HL-60 (cell line): ENCODE data around the gene ZBTB40.

Experiments used
- DNase-seq, 2 experiments: peaks; one replicate each; pipeline ENCODE4 v3.0.0-alpha.2; 2010 to 2020; ENCODE audit warnings: low read depth in 1 of 2, low spot score in 1 of 2
- H3K27ac ChIP-seq: fragments of 250-450 bp; sonication (Bioruptor Pico); replicated peaks from 2 replicates; pipeline ENCODE4 v1.5.1; 2020; ENCODE audit warnings: mild to moderate bottlenecking, moderate library complexity
- H3K27me3 ChIP-seq: fragments of 250-450 bp; sonication (Bioruptor Pico); 2 replicates; pipeline ENCODE4 v1.5.1; 2021; ENCODE audit warnings: mild to moderate bottlenecking, moderate library complexity; ENCODE audit not compliant: insufficient read depth, poor library complexity, severe bottlenecking
- H3K4me3 ChIP-seq: replicated peaks from 2 replicates; pipeline ENCODE4 v1.5.1; 2011; ENCODE audit warnings: mild to moderate bottlenecking, control low read depth, low read length; ENCODE audit not compliant: insufficient read depth
- CTCF ChIP-seq: IDR thresholded peaks from one replicate; pipeline ENCODE4 v1.5.1; 2011; ENCODE audit warnings: low read length, control low read depth, inconsistent platforms; ENCODE audit not compliant: insufficient read depth
- GABPA ChIP-seq: IDR thresholded peaks from 2 replicates; pipeline ENCODE4 v1.6.1; 2012; ENCODE audit warnings: low read depth
- POLR2AphosphoS5 ChIP-seq: IDR thresholded peaks from 2 replicates; pipeline ENCODE4 v1.6.1; 2012; ENCODE audit warnings: low read depth
- REST ChIP-seq: IDR thresholded peaks from 2 replicates; pipeline ENCODE4 v1.6.1; 2012; ENCODE audit warnings: low read depth; ENCODE audit not compliant: insufficient replicate concordance
- SPI1 ChIP-seq: IDR thresholded peaks from 2 replicates; pipeline ENCODE4 v1.6.1; 2012; ENCODE audit warnings: low read depth, mild to moderate bottlenecking, borderline replicate concordance

ZBTB40 gene

GRCh38 chr1:22526677-22527076 is 75.0 kb downstream of the ZBTB40 start:
- H3K27me3 ChIP-seq: no peaks in the 10 kb centered on the region
- no peak overlapping the region for H3K27ac ChIP-seq
- no peak overlapping the region for H3K4me3 ChIP-seq
- TF ChIP-seq SPI1: no peak
- no peak for TF ChIP-seq GABPA
- DNase-seq: no peak

DNA sequence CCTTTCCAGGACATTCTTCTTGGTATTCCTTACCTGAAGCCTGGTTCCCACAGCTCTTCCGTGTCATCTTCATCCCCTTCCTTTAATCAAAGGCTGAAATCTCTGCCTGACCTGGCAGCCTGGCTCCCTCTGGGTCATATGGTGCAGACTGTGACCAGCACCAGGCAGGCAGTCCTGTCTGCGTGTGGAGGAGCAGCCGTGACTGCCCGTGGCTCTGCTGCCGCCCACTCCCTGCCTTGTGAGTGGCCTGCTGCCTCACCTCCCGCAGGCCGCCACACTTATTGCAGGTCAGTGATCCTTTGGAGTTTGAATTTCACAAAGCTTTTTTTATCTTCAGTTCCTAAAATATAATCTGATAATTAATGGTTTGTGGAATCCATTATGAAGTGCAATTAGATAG is 75.5 kb downstream of the ZBTB40 start:
- Histone ChIP-seq H3K4me3 (no peak overlapping the region), H3K27me3 (no peaks in the 10 kb centered on the region), H3K27ac (no peak overlapping the region)
- no peak for TF ChIP-seq CTCF
- TF ChIP-seq GABPA: no peak
- TF ChIP-seq POLR2AphosphoS5: no peak
- no peak for TF ChIP-seq SPI1
- no peak for TF ChIP-seq REST
- no peak for DNase-seq

- no peak for DNase-seq
- Histone ChIP-seq H3K27ac (no peak overlapping the region), H3K4me3 (no peak overlapping the region), H3K27me3 (no peaks in the 10 kb centered on the region)
- no peak for TF ChIP-seq CTCF
- no peak for TF ChIP-seq SPI1
- TF ChIP-seq GABPA: no peak
- no peak for TF ChIP-seq POLR2AphosphoS5
- no peak for TF ChIP-seq REST
Observed at GRCh38 chr1:22527555-22528296, 76.1 kb downstream of the ZBTB40 start.

DNA sequence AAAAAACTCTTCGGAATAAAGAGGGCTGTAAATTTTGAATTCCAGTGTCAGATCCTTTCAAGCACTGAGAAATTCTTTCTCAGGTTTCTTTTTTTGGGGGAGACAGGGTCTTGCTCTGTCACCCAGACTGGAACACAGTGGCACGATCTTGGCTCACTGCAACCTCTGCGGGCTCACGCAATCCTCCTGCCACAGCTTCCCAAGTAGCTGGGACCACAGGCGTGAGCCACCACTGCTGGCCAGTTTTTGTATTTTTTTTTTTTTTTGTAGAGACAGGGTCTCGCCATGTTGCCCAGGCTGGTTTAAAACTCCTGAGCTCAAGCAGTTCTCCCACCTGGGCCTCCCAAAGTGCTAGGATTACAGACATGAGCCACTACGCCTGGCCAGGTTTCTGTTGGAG is 76.8 kb downstream of the ZBTB40 start:
- no peak overlapping the region for H3K4me3 ChIP-seq
- no peak for DNase-seq
- no peak for TF ChIP-seq SPI1
- TF ChIP-seq CTCF: no peak
- no peak for TF ChIP-seq REST
- no peak for TF ChIP-seq GABPA
- no peak for TF ChIP-seq POLR2AphosphoS5
- no peak overlapping the region for H3K27ac ChIP-seq
- no peaks in the 10 kb centered on the region for H3K27me3 ChIP-seq
